ENCODE results near the gene PPP2R2C.

The PPP2R2C gene

DNA sequence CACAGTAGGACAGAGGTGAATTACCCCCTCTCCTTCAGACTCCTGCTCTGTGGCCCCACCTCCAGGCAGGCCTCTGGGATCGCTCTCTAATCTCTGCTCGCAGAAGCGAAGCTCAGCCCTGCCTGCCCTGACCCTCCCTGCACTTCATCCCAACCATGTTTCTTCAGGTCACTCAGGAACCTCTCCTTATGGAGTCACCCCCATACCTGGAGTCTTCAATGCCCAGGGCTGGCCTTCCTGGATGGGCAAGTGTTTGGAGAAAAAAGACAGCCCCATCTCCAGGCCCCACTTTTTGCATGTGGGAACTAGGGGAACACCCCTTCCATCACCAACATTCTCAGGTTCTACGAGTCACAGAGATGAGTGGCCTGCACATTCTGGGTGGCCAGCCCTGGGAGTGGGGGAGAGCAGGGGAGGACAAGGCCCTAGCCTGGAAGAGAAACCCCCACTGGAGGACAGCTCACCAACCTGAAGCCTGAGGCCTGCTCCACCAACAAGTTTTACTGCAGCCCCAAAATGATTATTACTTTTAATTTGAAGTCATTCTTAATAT, 90.8 kb downstream of the PPP2R2C start:
- no peak overlapping the region for H3K4me3 ChIP-seq (ENCODE audit: control insufficient read depth, low read depth, low read length)
- TF ChIP-seq, protein P1, sequence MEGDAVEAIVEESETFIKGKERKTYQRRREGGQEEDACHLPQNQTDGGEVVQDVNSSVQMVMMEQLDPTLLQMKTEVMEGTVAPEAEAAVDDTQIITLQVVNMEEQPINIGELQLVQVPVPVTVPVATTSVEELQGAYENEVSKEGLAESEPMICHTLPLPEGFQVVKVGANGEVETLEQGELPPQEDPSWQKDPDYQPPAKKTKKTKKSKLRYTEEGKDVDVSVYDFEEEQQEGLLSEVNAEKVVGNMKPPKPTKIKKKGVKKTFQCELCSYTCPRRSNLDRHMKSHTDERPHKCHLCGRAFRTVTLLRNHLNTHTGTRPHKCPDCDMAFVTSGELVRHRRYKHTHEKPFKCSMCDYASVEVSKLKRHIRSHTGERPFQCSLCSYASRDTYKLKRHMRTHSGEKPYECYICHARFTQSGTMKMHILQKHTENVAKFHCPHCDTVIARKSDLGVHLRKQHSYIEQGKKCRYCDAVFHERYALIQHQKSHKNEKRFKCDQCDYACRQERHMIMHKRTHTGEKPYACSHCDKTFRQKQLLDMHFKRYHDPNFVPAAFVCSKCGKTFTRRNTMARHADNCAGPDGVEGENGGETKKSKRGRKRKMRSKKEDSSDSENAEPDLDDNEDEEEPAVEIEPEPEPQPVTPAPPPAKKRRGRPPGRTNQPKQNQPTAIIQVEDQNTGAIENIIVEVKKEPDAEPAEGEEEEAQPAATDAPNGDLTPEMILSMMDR (IDR thresholded peaks at IDR 0.05; ENCODE audit: control insufficient read depth, insufficient read depth, low read depth, low read length, missing control alignments) = no peak
- no peak for DNase-seq (ENCODE audit: low read depth)

DNA sequence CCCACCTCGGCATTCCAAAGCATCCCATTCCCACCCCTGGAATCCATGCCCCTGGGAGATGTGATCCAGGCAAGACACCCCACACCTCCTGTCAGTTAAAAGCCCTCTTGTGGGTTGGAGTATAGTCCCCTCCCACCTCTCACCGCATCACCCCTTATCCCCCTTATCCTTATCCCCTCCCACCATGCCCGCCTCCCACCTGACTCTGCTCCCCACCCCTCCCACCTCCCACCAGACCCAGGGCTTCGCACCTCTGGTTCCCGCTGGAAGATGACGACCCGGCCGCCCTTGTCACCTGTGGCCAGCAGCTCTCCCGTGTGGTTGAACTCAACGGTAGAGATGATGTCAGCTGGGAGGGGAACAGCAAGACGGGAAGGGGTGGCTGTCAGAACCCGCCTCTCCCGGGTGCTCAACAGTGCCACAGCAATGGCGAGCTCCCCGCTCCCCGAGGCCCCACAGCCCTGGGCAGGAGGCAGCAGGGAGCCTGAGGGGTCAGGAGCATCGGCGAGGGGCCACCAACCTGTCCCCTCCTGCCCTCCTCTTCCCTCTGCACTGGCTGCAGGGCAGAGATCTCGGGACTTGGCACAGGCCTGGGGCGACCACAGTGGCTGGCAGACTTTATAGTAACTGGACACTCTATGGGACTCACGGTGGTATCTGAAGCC, 91.5 kb downstream of the PPP2R2C start:
- TF ChIP-seq, protein P1 (IDR thresholded peaks at IDR 0.05; ENCODE audit: control insufficient read depth, insufficient read depth, low read depth, low read length, missing control alignments) = no peak
- H3K4me3 ChIP-seq (ENCODE audit: control insufficient read depth, low read depth, low read length) = no peak overlapping the region
- no peak for DNase-seq (ENCODE audit: low read depth)

DNA sequence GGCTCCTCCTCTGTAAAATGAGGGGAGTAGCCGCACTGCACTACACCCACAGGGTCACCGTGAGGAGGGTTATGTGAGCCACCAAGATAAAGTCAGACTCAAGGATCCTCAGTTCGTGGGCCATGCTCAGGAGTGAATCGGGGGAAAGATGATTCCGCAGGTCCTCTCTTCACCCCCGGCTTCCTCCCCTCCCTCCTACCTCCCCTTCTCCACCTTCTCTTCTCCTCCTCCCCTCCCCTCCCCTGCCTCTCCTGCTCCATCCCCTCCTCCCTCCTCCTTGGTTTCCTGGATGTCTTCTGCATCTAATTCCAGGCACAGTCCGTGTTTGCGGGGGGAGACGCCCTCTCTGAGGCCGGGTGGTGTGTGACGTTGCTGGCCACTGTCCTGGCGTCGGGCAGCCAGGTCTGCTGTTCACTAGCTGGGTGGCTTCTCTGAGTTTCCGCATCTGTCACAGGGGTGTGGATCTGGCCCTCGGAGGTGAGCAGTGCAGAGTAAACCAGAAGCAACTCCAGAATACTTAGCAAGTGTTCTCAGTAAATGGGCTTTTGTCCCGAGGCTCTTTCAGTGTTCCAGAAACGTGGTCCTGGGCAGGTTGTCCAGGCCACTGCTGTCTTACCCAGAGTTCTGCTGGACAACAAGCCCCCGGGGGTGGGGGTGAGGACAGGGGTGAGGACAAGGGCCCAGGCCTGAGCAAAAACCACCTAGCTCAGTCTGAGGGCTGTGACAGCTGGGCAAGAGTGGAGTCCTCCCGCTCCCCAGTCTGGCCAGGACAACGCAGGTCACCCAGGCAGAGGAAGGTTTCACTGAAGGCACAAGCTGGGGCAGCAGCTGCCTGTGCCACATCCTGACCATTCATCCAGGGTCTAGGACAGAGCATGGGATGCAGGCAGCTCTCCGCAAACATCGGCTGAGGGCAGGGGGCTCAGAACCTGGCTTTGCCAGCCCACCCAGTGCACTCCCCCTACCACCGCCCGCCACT, 92.4 kb downstream of the PPP2R2C start:
- TF ChIP-seq, protein P1 (IDR thresholded peaks at IDR 0.05; ENCODE audit: control insufficient read depth, insufficient read depth, low read depth, low read length, missing control alignments) = no peak
- no peak for DNase-seq (ENCODE audit: low read depth)
- H3K4me3 ChIP-seq (ENCODE audit: control insufficient read depth, low read depth, low read length) = no peak overlapping the region

DNA sequence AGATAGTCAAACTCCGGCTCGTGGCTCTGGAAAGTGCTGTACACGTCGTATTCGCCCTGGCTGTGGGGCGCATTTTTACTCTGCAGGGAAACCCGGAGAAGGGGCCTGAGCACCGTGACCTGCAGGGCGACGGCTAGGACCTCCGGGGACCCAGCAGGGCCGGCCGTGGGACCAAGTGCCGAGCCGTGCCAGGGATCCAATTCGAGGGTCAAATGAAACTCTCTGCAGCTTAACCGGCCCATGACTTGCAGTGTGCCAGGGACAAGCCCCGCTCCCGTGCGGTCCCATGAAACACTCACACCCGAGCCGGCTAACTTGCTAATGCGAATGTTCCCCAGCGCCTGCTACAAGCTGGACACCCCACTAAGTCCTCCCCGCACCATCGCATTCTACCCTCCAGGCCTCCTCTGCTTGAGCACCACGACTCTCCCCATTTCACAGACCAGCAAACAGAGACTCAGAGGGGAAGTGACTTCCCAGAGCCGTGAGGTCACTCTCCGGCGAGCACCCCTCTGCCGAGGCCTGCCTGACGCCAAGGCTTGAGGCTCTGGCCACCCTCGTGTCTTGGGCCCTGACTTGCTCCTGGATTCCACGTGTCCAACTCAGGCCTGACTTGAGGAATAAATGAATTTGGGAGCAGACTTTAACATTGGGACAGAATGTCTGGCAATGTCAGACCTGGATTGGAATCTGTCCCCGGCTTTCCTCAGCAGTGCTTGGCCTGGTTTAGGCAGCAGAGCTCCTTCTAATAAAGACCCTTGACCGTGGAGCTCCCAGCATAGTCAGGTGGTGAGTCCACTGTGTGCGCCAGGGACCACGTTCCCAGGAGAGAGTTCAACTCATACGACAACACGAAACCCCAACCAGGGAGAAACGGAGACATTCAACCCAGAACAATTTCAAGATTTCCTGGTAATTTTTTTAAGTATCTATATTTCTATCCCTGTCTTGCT, 93.6 kb downstream of the PPP2R2C start:
- no peak for DNase-seq (ENCODE audit: low read depth)
- TF ChIP-seq, protein P1 (IDR thresholded peaks at IDR 0.05; ENCODE audit: control insufficient read depth, insufficient read depth, low read depth, low read length, missing control alignments) = no peak
- no peak overlapping the region for H3K4me3 ChIP-seq (ENCODE audit: control insufficient read depth, low read depth, low read length)

DNA sequence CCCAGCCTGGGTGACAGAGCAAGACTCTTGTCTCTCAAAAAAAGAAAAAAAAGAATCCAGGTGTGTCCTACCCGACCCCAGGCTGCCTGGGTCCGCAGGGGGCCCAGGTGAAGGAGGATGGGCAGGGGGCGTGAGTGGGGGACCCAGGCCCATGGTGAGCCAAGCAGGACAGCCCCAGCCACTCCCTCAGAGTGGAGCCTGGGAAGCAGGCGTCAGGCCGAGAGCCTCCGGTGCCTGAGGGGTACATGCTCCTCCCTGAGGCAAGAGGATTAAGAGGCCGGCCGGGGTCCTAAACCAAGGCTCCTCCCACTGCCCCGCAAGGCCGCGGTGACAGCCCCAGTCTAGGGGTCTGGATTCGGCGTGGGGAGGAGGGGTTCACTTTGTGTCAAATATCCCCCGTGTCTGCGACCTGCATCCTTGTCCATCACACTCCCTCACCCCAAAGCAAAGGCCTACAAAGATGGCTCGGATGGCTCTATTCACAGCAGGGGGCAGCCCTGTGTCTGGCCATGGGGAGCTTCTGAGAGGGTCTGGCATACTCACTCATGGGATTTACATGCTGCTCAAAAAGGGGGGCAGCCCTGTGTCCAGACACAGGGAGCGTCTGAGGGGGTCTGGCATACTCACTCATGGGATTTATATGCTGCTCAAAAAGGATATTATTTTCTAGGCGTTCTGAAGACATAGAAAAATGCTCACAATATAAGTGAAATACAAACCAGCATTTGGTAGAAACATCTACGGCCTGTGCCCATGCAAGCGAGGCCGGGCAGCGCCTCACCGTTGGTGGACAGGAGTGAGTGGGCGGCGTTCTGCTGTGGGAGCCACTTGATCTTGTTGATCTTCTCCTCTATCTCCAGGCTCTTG, 94.6 kb downstream of the PPP2R2C start:
- H3K4me3 ChIP-seq (ENCODE audit: control insufficient read depth, low read depth, low read length) = no peak overlapping the region
- TF ChIP-seq, protein P1 (IDR thresholded peaks at IDR 0.05; ENCODE audit: control insufficient read depth, insufficient read depth, low read depth, low read length, missing control alignments) = no peak
- no peak for DNase-seq (ENCODE audit: low read depth)
